ENCODE measurements around the gene CEMIP. TPM values are rescaled to one million over a fixed set of nuclear protein-coding genes. Genes with fewer than 3 reads are reported as not detected.

The CEMIP gene
- total and polyA plus RNA-seq, 2 of the 4 experiments (the other 2 are of a cell fraction) = 63.8 to 78.0 TPM

GRCh38 chr15:80982205-80982604 lies 203.0 kb downstream of the CEMIP start:
- Histone ChIP-seq H4K20me1 (ENCODE audit: insufficient read depth, low read length) (peaks cover 18% of the 10 kb centered on the region; the same call in 1 of the 2 replicates), H3K23ac (ENCODE audit: low read depth, low read length) (no peak overlapping the region), H2AK5ac (ENCODE audit: low read depth, low read length) (no peak overlapping the region), H3K9me3 (ENCODE audit: control insufficient read depth, insufficient read depth, low read length) (no peaks in the 10 kb centered on the region), H3K27me3 (ENCODE audit: control insufficient read depth, insufficient read depth, low read length) (no peaks in the 10 kb centered on the region), H3K4me3 (ENCODE audit: insufficient read depth, low read depth, low read length) (no peak overlapping the region), H3K9ac (ENCODE audit: low read depth, low read length) (no peak overlapping the region), H2AK9ac (replicated peaks; ENCODE audit: low read depth, low read length, poor library complexity) (no peak overlapping the region), H2BK120ac (ENCODE audit: low read depth, low read length) (no peak overlapping the region), H3K4me2 (ENCODE audit: low read depth, low read length) (no peak overlapping the region), H4K8ac (ENCODE audit: low read depth in 2 of 2, low read length in 2 of 2) (no peak overlapping the region), H3K79me1 (ENCODE audit: low read depth in 1 of 2, low read length in 2 of 2) (peaks cover 29 to 76% of the 10 kb centered on the region in 2 experiments), H3K14ac (replicated peaks; ENCODE audit: low read depth, low read length) (no peak overlapping the region), H2BK20ac (ENCODE audit: low read depth, low read length) (no peak overlapping the region), H4K91ac (ENCODE audit: insufficient read depth, low read depth, low read length) (no peak overlapping the region), H2AFZ (replicated peaks; ENCODE audit: low read length, poor library complexity) (no peak overlapping the region), H4K5ac (ENCODE audit: low read depth, low read length) (no peak overlapping the region), H3K9me1 (ENCODE audit: insufficient read depth, low read length) (peaks cover 15% of the 10 kb centered on the region), H3K36me3 (ENCODE audit: control insufficient read depth, insufficient read depth, low read length) (peaks cover 13% of the 10 kb centered on the region), H2BK5ac (ENCODE audit: low read depth, low read length, poor library complexity, severe bottlenecking) (no peak overlapping the region), H3K4me1 (ENCODE audit: control insufficient read depth, insufficient read depth, low read length) (peaks cover 5% of the 10 kb centered on the region), H3K27ac (ENCODE audit: insufficient read depth, low read length) (no peak overlapping the region), H2BK15ac (ENCODE audit: low read depth, low read length) (no peak overlapping the region), H3K4ac (ENCODE audit: low read depth, low read length) (no peak overlapping the region), H3K56ac (ENCODE audit: extremely low read depth, insufficient read depth, low read length) (no peak overlapping the region), H3K18ac (ENCODE audit: low read depth, low read length) (no peak overlapping the region)
- DNase-seq (no peak), ATAC-seq (ENCODE audit: low read depth) (no peak)
- dilution Hi-C loops (cut with HindIII; ENCODE audit: low sequenced_read_pairs, unreplicated experiment) (no loop called here), in situ Hi-C loops (cut with MboI; ENCODE audit: low sequenced_read_pairs) (no loop called here), intact Hi-C loops (cut with micrococcal nuclease) (no loop called here)
- TF ChIP-seq BHLHE40 (IDR thresholded peaks at IDR 0.05; ENCODE audit: low read depth, low read length) (no peak), MAFK (IDR thresholded peaks at IDR 0.05; ENCODE audit: low read depth, low read length) (no peak), NFE2L2 (IDR thresholded peaks at IDR 0.05; ENCODE audit: low read depth, low read length) (no peak), USF2 (IDR thresholded peaks at IDR 0.05; ENCODE audit: low read depth, low read length) (no peak), RFX5 (IDR thresholded peaks at IDR 0.05; ENCODE audit: low read depth, low read length) (no peak), RCOR1 (IDR thresholded peaks at IDR 0.05; ENCODE audit: insufficient replicate concordance, low read length) (no peak), RAD21 (IDR thresholded peaks at IDR 0.05; ENCODE audit: low read length) (no peak), CHD1 (IDR thresholded peaks at IDR 0.05; ENCODE audit: low read depth, low read length) (no peak), MXI1 (IDR thresholded peaks at IDR 0.05; ENCODE audit: borderline replicate concordance, low read depth, low read length) (no peak), ELK1 (IDR thresholded peaks at IDR 0.05; ENCODE audit: borderline replicate concordance, low read depth, low read length) (no peak), CEBPB (IDR thresholded peaks at IDR 0.05; ENCODE audit: low read depth, low read length) (no peak), CTCF (conservative IDR thresholded peaks at IDR 0.05; ENCODE audit: low read depth, low read length) (no peak), SMC3 (IDR thresholded peaks at IDR 0.05; ENCODE audit: low read depth, low read length) (no peak), POLR2A (IDR thresholded peaks at IDR 0.05; ENCODE audit: low read depth, low read length) (no peak), FOS (IDR thresholded peaks at IDR 0.05; ENCODE audit: low read depth, low read length) (no peak), MAZ (IDR thresholded peaks at IDR 0.05; ENCODE audit: borderline replicate concordance, low read depth, low read length) (no peak)
- no CpG with 5 or more reads among the region's 2 CpGs for WGBS, 2 experiments (ENCODE audit: extremely low coverage in 2 of 2, insufficient read length in 1 of 2)
- ChIA-PET CTCF (no interaction called here), POLR2A (ENCODE audit: unreplicated experiment) (no interaction called here)
- no TSS peak for BruUV-seq (replicated peaks)

Data from IMR-90 (cell line).